Heart right ventricle (tissue), 16 donors: ENCODE measurements around the gene SUPT6H. TPM values are rescaled to one million over a fixed set of nuclear protein-coding genes. Genes with fewer than 3 reads are reported as not detected.
A peak's percentile ranks its signal among the peaks of the same experiment; 100 is the strongest.

ENCODE experiments used
- ATAC-seq, 8 donors: fragments of 200-7000 bp; cut with Tn5 transposase; one replicate each; pipeline ENCODE4 v1.9.1; 2020; ENCODE audit warnings: mild to moderate bottlenecking in 8 of 8, moderate library complexity in 8 of 8, moderate number of reproducible peaks in 1 of 8
- DNase-seq, 2 donors: peaks; one replicate each; pipeline ENCODE4 v3.0.0-alpha.2; 2020
- H3K27ac ChIP-seq, 10 donors: fragments of 200-600 bp; sonication (generic) in 2 of 10; one replicate each; pipeline versions ENCODE4 v1.5.0 to v1.8.0; 2020 to 2022; ENCODE audit warnings: mild to moderate bottlenecking in 3 of 10
- H3K27me3 ChIP-seq, 7 donors: fragments of 200-600 bp; one replicate each; pipeline ENCODE4 v1.8.0; 2021 to 2022; ENCODE audit warnings: mild to moderate bottlenecking in 2 of 7
- H3K36me3 ChIP-seq, 9 donors: fragments of 200-600 bp; sonication (generic) in 1 of 9; one replicate each; pipeline versions ENCODE4 v1.5.0 to v1.8.0; 2020 to 2022; ENCODE audit warnings: mild to moderate bottlenecking in 2 of 9
- H3K4me1 ChIP-seq, 9 donors: fragments of 200-600 bp; sonication (generic) in 1 of 9; one replicate each; pipeline versions ENCODE4 v1.5.0 to v1.8.0; 2020 to 2022; ENCODE audit warnings: mild to moderate bottlenecking in 4 of 9
- H3K4me3 ChIP-seq, 10 donors: fragments of 200-600 bp; sonication (generic) in 2 of 10; one replicate each; pipeline versions ENCODE4 v1.5.0 to v1.8.0; 2020 to 2022; ENCODE audit warnings: mild to moderate bottlenecking in 7 of 10, moderate library complexity in 2 of 10
- H3K9me3 ChIP-seq, 11 donors: fragments of 200-600 bp in 10 of 11; sonication (generic) in 2 of 11; one replicate each; pipeline versions ENCODE4 v1.5.0 to v1.8.0; 2013 to 2022; ENCODE audit warnings: mild to moderate bottlenecking in 2 of 11, control low read depth in 1 of 11, moderate library complexity in 1 of 11
- WGBS, 2 donors: extraction: QIAGEN DNeasy Blood & Tissue Kit; methylation state at CpG; one replicate each; pipeline ENCODE4 v1.1.7; 2013; ENCODE audit warnings: inconsistent platforms in 1 of 2; 5-methylcytosine and 5-hydroxymethylcytosine counted together
- intact Hi-C, 10 donors: fragments of 100-400 bp; cut with DNase I; formaldehyde crosslinking; loops; one replicate each; pipeline versions ENCODE4 v1.11.1 to v1.14.2; 2022
- polyA plus RNA-seq, 2 donors: library from polyadenylated mRNA; stranded (reverse); fragments of 200-250 nt; gene quantifications; one replicate each; pipeline ENCODE4 v1.2.3, GENCODE V29; 2013
- total RNA-seq, 10 donors: library from RNA; stranded (reverse); fragmentation: NEBNext Ultra II Directional in 3 of 10; extraction: Animal tissue kit (Norgen Biotek cat#: 25700) in 3 of 10; gene quantifications; one replicate each; pipeline versions ENCODE4 v1.2.1 to v1.2.4, GENCODE V29; 2021 to 2023
- TF ChIP-seq, protein P1 (sequence below), 9 donors: fragments of 200-600 bp; sonication (generic) in 2 of 9; IDR thresholded peaks; one replicate each; pipeline versions ENCODE4 v1.5.0 to v1.8.0; 2021 to 2022; ENCODE audit warnings: antibody characterized with exemption in 9 of 9, mild to moderate bottlenecking in 5 of 9, moderate library complexity in 1 of 9
- donor health status: Arrhythmogenic right ventricular cardiomyopathy.
- donor health status: ischemic (EF 13 %, LVEDD 7.1; RV severe dilation, severe dysfunction).
- donor health status: healthy with polysubstance abuse.
- donor health status: DM: no; HTN: yes; CAD: no.
- donor health status: DM: no; HTN: no; CAD: no.
- donor health status: ischemic (EF 25% LVEDD 6.9; RV normal size, moderate dysfunction).
- donor health status: ischemic (EF 25% LVEDD 5.7; RV mildly dilated, moderate dysfunction).
- donor health status: healthy.
- donor health status: DM: yes; HTN: yes; CAD: no.
- donor health status: Ischemic cardiomyopathy.
- donor health status: ischemic (EF 35%, LVEDD 5.7; RV mildly dilated, moderate dysfunction).
- donor health status: nonischemic (EF 11% LVEDD 7.7; RV severe dilation, severe dysfunction).
- donor health status: DM: yes; HTN: yes; CAD: no.
- donor health status: PGD.
- donor health status: ischemic (EF 29% LVEDD 5.4; RV normal size, mild dysfunction).
- donor health status: nonischemic (EF 23%, LVEDD 6.1; RV moderate dilation, normal function).

The SUPT6H gene
- total and polyA plus RNA-seq, 12 donors = 19.3 to 54.1 (median 49.9) TPM

DNA sequence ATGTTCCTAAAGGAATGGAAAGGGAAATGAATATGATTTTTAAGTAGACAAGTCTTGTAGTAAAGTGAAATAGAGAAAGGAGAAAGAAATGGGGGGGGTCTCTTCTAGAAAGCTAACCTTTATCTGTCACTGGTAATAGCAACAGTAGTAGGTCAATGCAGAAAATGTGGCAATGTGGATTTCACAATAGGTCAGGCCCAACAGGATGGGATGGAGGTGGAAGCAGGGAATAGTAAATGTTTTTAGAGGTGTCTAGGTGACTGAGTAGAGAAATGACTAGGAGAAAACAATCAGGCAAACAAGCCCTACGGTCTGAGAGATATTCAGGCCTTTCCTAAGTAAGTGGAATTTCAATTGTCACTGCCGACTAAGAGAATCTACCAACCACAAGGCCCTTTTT lies 42.0 kb upstream of the SUPT6H start:
- DNase-seq (no peak), ATAC-seq (no peak)
- no peak overlapping the region for H3K27ac ChIP-seq
- peaks cover 0 to 19% (median 0%) of the 10 kb centered on the region in 9 donors for H3K4me1 ChIP-seq
- H3K4me3 ChIP-seq = no peak overlapping the region
- 72 to 84% methylated on average over 2 of the region's 2 CpGs for WGBS, 2 donors
- intact Hi-C loops = no loop called here
- H3K36me3 ChIP-seq = peaks cover 11 to 100% (median 80%) of the 10 kb centered on the region in 9 donors
- H3K27me3 ChIP-seq = no peaks in the 10 kb centered on the region
- H3K9me3 ChIP-seq = no peaks in the 10 kb centered on the region
- TF ChIP-seq, protein P1, sequence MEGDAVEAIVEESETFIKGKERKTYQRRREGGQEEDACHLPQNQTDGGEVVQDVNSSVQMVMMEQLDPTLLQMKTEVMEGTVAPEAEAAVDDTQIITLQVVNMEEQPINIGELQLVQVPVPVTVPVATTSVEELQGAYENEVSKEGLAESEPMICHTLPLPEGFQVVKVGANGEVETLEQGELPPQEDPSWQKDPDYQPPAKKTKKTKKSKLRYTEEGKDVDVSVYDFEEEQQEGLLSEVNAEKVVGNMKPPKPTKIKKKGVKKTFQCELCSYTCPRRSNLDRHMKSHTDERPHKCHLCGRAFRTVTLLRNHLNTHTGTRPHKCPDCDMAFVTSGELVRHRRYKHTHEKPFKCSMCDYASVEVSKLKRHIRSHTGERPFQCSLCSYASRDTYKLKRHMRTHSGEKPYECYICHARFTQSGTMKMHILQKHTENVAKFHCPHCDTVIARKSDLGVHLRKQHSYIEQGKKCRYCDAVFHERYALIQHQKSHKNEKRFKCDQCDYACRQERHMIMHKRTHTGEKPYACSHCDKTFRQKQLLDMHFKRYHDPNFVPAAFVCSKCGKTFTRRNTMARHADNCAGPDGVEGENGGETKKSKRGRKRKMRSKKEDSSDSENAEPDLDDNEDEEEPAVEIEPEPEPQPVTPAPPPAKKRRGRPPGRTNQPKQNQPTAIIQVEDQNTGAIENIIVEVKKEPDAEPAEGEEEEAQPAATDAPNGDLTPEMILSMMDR (IDR thresholded peaks at IDR 0.05) = no peak

- H3K27me3 ChIP-seq = no peaks in the 10 kb centered on the region
- H3K27ac ChIP-seq = no peak overlapping the region
- DNase-seq (no peak), ATAC-seq (no peak)
- WGBS, 2 donors = 93 to 96% methylated on average over 3 of the region's 3 CpGs
- peaks cover 5 to 100% (median 59%) of the 10 kb centered on the region in 9 donors for H3K36me3 ChIP-seq
- H3K9me3 ChIP-seq = no peaks in the 10 kb centered on the region
- H3K4me3 ChIP-seq = no peak overlapping the region
- peaks cover 0 to 19% (median 0%) of the 10 kb centered on the region in 9 donors for H3K4me1 ChIP-seq
- TF ChIP-seq, protein P1 (IDR thresholded peaks at IDR 0.05) = no peak
- intact Hi-C loops = no loop called here
These were observed 39.8 kb upstream of the SUPT6H start for GRCh38 chr17:28622186-28622585.

DNA sequence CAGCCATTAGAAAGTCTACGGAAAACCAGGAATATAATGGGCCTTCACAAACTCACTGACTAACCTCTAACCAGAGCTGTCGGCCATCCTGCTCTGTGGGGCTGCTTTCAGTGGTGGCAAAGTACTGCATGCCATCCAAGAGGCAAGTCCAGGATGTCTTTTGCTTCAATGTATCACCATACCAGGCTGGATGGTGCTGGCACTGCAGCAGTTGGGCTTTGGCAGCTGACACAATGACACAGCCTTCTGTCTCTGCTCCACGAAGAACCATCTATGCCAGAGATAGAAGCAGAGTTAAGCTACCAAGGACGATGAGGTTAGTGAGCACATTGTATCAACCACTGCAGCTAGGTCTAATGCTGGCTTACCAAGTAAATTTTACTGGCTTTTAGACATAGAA lies 38.3 kb upstream of the SUPT6H start:
- Histone ChIP-seq H3K36me3 (peaks cover 5 to 100% (median 59%) of the 10 kb centered on the region in 9 donors), H3K4me1 (peaks cover 0 to 19% (median 0%) of the 10 kb centered on the region in 9 donors), H3K27me3 (no peaks in the 10 kb centered on the region), H3K9me3 (no peaks in the 10 kb centered on the region), H3K4me3 (no peak overlapping the region), H3K27ac (peak overlapping the region in 7 of 10 donors; percentile 14 to 58 (median 53))
- ATAC-seq (peak in 7 of 8 donors; percentile 58 to 88 (median 75)), DNase-seq (no peak)
- intact Hi-C loops = no loop called here
- 71 to 77% methylated on average over 4 of the region's 4 CpGs for WGBS, 2 donors
- TF ChIP-seq, protein P1 (IDR thresholded peaks at IDR 0.05) = no peak

GRCh38 chr17:28624148-28624547 lies 37.9 kb upstream of the SUPT6H start:
- Histone ChIP-seq H3K4me1 (peaks cover 0 to 19% (median 0%) of the 10 kb centered on the region in 9 donors), H3K27ac (peak overlapping the region in 6 of 10 donors; percentile 34 to 58 (median 54)), H3K36me3 (peaks cover 4 to 100% (median 55%) of the 10 kb centered on the region in 9 donors), H3K4me3 (no peak overlapping the region), H3K9me3 (no peaks in the 10 kb centered on the region), H3K27me3 (no peaks in the 10 kb centered on the region)
- intact Hi-C loops = no loop called here
- ATAC-seq = peak in 6 of 8 donors; percentile 10 to 46 (median 28)
- WGBS, 2 donors = 81 to 90% methylated on average over 2 of the region's 2 CpGs
- DNase-seq = no peak
- TF ChIP-seq, protein P1 (IDR thresholded peaks at IDR 0.05) = no peak
